ENCODE measurements around the gene CANX. TPM values are rescaled to one million over a fixed set of nuclear protein-coding genes. Genes with fewer than 3 reads are reported as not detected.

The CANX gene
- total and polyA plus RNA-seq, 12 donors, result 90.9 to 659 (median 463) TPM

GRCh38 chr5:179732412-179732917, 33.7 kb downstream of the CANX start, which contains the start of gene MAML1:
MAML1 (plus strand) TSS chr5:179732822; CDS start chr5:179733113, 291 bp downstream.
- ATAC-seq (peak; percentile 99 to 100 (median 99)), DNase-seq (peak; percentile 99 to 100)
- H3K4me3 ChIP-seq, result peak within 1 kb of the TSS; percentile 60 to 99 (median 74)
- H3K27ac ChIP-seq, result peak within 1 kb of the TSS; percentile 82 to 98 (median 96)
- WGBS, 2 donors, result 0% methylated on average over 41 of the region's 41 CpGs
- peaks cover 0 to 52% (median 25%) of the 10 kb centered on the region in 9 donors for H3K36me3 ChIP-seq
- peaks cover 8 to 54% (median 44%) of the 10 kb centered on the region in 9 donors for H3K4me1 ChIP-seq
- TF ChIP-seq, protein P1, sequence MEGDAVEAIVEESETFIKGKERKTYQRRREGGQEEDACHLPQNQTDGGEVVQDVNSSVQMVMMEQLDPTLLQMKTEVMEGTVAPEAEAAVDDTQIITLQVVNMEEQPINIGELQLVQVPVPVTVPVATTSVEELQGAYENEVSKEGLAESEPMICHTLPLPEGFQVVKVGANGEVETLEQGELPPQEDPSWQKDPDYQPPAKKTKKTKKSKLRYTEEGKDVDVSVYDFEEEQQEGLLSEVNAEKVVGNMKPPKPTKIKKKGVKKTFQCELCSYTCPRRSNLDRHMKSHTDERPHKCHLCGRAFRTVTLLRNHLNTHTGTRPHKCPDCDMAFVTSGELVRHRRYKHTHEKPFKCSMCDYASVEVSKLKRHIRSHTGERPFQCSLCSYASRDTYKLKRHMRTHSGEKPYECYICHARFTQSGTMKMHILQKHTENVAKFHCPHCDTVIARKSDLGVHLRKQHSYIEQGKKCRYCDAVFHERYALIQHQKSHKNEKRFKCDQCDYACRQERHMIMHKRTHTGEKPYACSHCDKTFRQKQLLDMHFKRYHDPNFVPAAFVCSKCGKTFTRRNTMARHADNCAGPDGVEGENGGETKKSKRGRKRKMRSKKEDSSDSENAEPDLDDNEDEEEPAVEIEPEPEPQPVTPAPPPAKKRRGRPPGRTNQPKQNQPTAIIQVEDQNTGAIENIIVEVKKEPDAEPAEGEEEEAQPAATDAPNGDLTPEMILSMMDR (IDR thresholded peaks at IDR 0.05), result no peak
- intact Hi-C loops (cut with DNase I), result loop anchor here in 4 of 10 donors (1.0 to 5.0 kb wide), 4 partner anchors 34 to 35 kb away; partner anchors contain the start of gene CANX (in 3 of the 4)
- H3K9me3 ChIP-seq, result no peaks in the 10 kb centered on the region
- H3K27me3 ChIP-seq, result no peaks in the 10 kb centered on the region

- ATAC-seq, result peak in 7 of 8 donors; percentile 1 to 78 (median 32)
- peak; percentile 23 to 34 for DNase-seq
- H3K27me3 ChIP-seq, result no peaks in the 10 kb centered on the region
- intact Hi-C loops (cut with DNase I), result loop anchor here in 4 of 10 donors (1.0 to 5.0 kb wide), 4 partner anchors 34 to 36 kb away; partner anchors contain the start of gene CANX (in 3 of the 4)
- H3K4me3 ChIP-seq, result peak overlapping the region; percentile 60 to 99 (median 74)
- TF ChIP-seq, protein P1 (IDR thresholded peaks at IDR 0.05), result no peak
- 0 to 1% methylated on average over 75 to 101 of the region's 101 CpGs for WGBS, 2 donors
- H3K36me3 ChIP-seq, result peaks cover 0 to 52% (median 18%) of the 10 kb centered on the region in 9 donors
- peaks cover 8 to 60% (median 46%) of the 10 kb centered on the region in 9 donors for H3K4me1 ChIP-seq
- peak overlapping the region; percentile 82 to 98 (median 96) for H3K27ac ChIP-seq
- no peaks in the 10 kb centered on the region for H3K9me3 ChIP-seq
Measured at GRCh38 chr5:179732918-179733771, 34.4 kb downstream of the CANX start.

- TF ChIP-seq, protein P1 (IDR thresholded peaks at IDR 0.05), result no peak
Measured at GRCh38 chr5:179733772-179734126, 35.0 kb downstream of the CANX start.

More at GRCh38 chr5:179733772-179734126, 35.0 kb downstream of the CANX start:
- intact Hi-C loops (cut with DNase I), result loop anchor here in 3 of 10 donors (2.0 to 5.0 kb wide), 3 partner anchors 34 to 36 kb away; partner anchors contain the start of gene CANX (in 2 of the 3)
- no peaks in the 10 kb centered on the region for H3K9me3 ChIP-seq
- no peak for DNase-seq
- no peak for ATAC-seq
- 0% methylated on average over 2 of the region's 2 CpGs for WGBS, 2 donors
- H3K4me3 ChIP-seq, result peak overlapping the region; percentile 60 to 99 (median 74)
- peaks cover 8 to 67% (median 52%) of the 10 kb centered on the region in 9 donors for H3K4me1 ChIP-seq
- peak overlapping the region; percentile 82 to 98 (median 96) for H3K27ac ChIP-seq
- no peaks in the 10 kb centered on the region for H3K27me3 ChIP-seq
- H3K36me3 ChIP-seq, result peaks cover 0 to 52% (median 12%) of the 10 kb centered on the region in 9 donors
